DMS153 (cell line): ENCODE measurements around the gene C1orf21.

Source experiments
- DNase-seq: peaks from one replicate; lab custom pipeline; 2025; lab: John Stamatoyannopoulos, UW

Gene C1orf21

DNA sequence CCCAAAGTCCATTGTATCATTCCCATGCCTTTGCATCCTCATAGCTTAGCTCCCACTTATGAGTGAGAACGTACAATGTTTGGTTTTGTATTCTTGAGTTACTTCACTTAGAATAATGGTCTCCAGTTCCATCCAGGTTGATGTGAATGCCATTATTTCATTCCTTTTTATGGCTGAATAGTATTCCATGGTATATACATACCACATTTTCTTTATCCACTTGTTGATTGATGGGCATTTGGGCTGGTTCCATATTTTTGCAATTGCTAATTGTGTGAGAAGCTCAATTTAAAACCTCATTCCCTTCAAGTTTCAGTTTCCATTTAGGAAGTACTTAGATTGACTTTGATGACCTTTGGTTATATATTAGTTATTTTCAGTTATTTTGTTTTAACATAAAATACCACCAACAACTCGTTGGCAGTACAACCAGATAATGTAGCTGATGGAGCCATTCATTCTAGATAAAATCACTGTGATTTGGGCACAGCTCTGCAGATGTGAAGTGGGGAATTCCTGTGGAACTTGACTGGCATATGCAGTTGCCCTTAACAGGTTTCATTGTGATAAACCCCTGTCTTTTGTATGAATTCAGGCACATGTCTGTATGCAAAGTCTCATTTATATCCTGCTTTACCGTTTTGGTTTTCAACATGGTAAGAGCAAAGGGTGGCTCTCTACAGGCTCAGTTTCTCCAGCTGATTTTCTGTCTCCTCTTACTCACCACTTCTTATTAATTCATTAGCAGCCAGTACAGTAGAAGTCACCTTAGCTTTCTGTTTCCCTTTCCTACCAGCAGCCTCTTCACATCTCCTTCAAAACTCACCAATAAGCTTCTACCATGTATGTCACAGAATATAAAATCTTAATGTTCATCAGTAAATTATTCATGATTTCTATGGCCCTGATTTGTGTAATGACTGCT lies 170.9 kb downstream of the C1orf21 start:
- DNase-seq: no peak

DNA sequence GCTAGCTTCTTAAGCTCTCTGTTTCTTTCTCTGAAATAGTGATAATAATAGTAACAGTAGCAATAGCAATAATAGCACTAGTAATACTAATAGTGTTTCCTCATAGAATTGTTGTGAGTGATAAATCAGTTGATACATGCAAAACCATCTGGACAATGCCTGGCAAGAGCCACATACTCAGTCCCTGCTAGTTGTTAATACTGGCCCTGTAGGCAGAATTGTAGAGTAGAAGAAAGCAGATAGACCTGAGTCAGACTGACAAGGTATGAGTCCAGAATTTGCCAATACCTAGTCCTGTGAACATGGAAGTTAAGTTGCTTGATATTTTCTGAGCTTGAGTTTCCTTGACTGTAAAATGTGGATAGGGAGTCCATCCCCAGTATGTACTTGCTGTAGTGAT lies 171.9 kb downstream of the C1orf21 start:
- no peak for DNase-seq

DNA sequence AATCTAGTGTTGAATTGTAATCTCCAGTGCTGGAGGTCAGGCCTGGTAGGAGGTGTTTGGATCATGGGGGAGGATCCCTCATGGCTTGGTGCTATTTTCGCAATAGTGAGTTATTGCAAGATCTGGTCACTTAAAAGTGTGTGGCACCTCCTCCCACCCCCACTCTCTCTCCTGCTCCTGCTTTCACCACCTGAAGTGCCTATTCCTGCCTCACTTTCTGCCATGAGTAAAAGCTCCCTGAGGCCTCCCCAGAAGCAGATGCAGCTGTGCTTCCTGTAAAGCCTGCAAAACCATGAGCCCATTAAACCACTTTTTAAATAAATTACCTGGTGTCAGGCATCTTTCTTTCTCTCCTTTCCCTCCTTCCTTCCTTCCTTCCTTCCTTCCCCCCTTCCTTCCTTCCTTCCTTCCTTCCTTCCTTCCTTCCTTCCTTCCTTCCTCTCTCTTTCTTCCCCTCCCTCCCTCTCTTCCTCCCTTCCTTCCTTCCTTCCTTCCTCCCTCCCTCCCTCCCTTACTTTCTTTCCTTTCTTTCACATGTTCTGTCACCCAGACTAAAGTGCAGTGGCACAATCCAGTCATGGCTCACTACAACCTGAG lies 172.4 kb downstream of the C1orf21 start:
- DNase-seq: no peak

DNA sequence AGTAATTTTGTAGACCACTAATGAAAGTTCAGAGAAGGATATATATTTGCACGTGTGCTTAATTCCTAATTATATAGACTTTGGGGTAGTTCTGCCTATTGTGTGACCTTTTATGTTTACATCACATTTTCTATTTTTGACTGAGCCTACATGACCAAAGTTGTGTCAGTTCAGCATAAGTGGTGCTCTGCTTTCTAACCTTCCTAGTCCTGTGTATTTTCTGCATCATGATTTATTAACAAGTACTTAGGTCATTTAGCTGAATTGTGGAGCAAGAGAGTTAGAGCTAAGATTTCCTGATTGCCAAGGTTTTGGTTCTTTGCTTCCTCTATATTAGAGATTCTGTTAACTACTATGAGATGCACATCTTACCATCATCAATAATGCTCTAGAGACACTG lies 176.0 kb downstream of the C1orf21 start:
- no peak for DNase-seq

DNA sequence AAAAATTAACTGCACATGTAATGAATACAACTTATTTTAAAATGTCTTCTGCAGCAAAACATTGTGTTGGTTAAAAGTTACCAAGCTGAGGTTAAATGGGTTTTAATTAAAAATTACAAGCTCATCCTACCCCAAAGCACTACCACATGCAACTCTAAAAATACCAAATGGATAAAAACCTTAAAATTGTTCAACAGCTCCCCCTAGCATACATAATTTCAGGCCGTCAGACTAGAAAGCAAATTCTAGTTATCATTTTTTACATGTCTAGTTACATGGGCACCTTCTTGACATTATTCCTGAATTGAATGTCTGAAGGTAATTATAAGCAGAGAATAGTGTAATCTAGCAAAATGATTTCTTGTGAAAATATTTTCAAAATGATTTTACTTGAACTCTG lies 176.5 kb downstream of the C1orf21 start:
- DNase-seq: no peak

DNA sequence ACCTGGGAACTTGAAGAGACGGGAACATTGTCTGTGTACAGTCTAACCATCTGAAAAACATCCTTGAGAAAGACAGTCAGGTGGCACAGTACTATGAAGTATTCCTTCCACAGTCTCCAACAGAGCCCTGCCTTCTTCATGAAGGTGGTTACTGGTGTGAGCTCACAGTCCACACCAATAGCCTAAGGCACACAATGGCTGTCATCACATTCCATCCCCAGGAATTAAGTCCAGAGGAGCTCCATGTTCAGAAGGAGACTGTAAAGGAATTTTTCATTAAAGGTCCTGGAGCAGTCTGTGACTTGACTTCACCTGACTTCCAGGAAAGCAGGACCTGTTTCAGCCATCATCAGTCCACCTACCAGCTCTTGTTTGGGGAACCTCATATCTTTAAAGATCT lies 180.2 kb downstream of the C1orf21 start:
- DNase-seq: no peak

DNA sequence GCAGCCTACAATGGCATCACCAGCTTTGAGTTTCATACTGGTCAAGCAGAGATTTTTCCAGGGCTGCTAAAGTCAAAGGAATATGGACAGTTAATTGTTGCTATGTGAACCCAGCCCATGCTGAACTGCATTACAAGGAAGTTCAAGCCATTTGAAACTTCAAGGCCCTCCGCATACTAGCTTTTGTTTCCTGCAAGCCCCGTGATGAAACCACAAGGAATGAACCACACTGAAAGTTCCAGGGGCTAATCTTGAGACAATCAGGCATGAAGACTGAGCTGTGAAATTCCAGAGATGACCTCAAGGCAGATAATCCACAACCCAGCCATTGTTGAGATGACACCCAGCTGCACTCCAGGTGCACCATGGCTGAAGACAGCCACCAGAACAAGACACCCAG lies 180.8 kb downstream of the C1orf21 start:
- no peak for DNase-seq

DNA sequence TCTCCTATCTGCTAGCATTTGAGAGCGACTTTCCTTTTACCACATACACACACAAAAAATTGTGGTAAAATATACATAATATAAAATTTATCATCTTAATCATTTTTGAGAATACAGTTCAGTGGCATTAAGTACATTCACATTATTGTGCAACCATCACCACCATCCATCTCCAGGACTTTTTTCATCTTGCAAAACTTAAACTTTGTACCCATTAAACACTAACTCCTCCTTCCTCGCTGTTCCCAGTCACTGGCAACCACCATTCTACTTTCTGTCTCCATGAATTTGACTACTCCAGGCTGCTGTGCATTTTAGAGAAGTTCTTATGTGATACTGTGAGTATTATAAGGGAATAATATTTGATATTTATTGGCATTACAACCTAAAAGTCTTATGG lies 181.3 kb downstream of the C1orf21 start:
- DNase-seq: no peak

DNA sequence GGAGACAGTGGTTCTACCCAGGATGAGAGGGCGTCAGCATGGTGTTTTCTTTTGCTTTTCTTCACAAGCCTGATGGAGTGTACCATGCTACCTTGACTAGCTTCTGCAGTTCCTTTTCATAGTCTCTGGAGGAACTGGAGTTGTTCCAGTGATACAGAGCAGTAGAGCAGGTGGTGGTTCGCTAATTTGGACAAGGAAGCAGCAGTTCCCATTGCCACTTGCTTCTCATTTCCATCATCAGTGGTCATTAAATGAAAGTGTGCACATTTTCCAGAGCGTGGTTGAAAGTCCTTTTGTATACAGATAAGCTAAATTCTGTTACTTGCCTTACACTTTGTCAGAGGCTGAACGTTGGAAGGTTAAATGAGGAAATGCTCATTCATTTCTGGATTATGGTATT lies 182.3 kb downstream of the C1orf21 start:
- DNase-seq: no peak

DNA sequence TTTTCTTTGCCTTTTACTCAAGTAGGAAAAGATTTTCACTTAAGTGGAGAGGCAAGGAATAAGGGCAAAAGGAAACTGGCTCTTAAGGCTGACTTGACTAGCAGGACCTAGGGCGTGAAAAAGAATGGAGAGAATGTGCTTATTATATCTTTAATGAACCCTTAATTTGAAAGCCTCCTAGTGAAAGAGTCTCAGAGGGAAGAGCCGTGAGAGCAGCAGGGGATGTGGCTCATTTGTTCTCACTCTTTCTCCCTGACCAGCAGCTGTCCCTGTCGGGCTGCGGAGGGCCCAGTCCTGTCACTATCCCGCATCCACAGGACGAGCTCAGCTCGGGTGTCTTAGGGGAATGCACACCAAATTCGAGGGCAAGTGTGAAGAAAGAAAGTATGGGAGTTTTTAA lies 187.8 kb downstream of the C1orf21 start:
- no peak for DNase-seq

DNA sequence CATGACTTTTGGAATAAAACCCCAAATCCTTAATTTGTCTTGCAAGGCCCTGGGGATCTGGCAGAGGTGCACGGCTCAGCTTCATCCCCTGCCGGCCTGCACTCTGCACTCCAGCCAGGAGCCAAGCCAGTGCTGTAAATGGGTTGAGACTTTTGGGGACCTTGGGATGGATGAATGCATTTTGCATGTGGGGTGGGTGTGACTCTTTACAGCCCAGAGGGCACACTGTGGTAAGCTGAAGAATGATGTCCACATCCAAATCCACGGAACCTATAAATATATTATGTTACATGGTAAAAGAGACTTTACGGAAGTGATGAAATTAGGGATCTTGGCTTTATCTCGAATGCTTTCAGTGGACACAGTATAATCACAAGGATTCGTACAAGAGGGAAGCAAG lies 190.0 kb downstream of the C1orf21 start:
- no peak for DNase-seq

DNA sequence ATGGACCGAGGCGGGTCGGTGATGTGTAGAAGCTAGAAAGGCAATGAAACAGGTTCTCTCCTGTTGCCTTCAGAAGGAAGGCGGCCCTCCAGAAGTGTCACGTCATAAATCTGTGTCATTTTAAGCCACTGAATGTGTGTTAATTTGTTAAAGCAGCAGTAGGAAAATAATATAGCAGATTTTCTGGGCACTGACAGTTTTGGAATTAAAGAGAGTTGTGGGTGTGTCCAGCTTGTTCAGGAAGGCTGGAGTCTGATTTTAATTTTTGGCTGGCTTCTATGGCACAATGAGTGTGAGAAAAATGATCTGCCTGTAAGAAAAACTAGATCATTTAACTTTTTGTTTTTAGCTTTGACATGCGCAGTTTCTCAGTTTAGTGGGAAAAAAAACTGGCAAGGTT lies 190.5 kb downstream of the C1orf21 start:
- no peak for DNase-seq

DNA sequence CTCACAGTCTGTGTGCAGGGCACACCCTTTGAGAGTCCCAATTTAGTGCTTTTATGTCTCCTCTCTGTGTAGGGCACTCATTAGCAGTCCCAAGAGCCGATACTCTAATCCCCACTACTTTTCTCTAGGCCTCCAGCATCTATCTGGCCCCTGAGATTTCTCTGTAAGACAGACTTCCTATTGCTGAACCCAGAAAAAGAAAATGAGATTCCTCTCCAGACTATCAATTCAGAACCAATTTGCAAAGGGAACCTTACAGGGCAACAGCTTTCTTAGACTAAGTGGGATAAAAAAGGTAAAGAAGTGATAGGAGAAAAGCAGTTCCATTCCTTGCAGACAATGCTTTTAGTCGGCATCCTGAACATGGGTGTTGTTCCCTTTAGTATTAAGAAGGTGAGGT lies 195.6 kb downstream of the C1orf21 start:
- no peak for DNase-seq

DNA sequence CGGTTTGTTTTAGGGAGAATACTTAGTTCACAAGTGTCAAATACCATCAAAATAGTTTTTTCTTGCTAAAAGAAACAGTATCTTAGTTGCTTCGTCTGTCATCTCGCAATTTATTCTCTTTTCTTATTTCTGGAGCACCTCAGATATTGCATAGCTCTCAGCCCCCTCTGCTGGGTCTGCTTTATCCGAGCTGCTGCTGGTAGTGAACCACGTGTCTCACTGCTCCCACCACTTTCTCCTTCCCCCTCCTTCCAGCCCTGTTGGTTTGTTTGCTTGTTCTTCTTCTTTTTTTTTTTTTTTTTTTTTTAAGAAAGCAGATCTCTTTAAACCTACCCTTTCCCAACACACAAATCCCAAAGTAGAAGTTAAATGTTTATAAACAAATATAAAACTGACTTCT lies 197.0 kb downstream of the C1orf21 start:
- DNase-seq: no peak

DNA sequence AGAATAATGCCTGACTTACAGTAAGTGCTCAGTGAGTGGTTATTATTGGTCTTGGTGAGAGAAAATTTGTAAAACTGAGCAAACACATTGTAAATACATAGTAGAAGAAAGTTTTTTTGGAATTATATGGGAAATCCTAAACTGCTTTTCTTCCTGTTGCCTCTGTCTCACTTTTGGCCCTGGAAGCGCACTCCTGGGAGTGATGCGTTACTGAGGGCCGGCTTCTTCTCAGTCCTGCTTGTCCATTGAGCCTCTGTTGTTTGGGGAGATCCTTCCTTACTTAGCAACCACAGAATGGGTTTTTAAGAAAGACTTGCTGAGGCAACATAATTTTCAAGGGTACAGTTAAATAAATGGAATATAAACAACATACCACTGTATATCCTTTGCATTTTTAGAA lies 201.9 kb downstream of the C1orf21 start:
- DNase-seq: no peak

DNA sequence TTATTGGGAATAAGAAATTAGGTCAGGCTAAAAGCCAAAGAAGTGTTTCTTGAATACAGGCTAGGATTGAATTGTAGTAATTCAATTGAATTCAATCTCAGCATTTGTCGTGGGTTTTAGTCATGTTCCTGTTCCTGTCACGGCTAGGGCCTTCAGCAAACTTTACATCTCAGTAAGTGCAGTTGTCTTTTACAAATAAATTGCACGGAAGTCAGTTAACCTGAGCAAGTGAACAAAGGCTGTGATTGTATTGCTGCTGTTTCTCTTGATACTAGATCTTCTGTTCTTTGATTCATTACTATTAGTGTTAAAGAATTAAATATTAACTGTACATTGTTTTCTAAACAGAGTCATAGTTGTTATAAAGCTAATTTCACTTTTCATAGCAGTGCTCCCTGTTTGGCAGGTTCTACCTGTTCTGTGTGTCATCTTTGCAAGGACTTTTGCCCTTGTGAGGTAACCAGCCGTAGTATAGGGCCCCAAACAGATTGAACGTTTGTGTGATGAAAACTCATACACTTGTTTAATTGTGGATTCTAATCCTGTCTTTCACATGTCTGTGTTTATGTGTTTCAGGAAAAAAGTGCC lies 203.4 kb downstream of the C1orf21 start:
- no peak for DNase-seq

DNA sequence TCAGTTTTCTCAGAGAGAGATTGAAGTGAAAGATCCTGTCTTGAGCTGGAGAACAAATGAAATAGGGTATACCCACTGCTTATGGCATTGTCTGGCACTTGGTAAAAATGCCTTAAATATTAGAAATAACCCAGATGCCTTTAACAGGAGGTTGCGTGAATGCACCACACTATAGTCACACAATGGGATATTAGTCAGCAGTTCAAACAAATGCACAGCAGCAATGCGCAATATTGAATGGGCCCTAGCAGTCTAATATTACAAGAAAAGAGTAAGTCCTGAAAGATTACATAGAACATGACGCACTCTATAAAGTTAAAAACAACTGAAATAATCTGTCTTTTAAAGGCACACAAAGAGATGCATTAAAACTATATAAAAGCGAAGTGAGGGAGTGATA lies 206.8 kb downstream of the C1orf21 start:
- DNase-seq: no peak

DNA sequence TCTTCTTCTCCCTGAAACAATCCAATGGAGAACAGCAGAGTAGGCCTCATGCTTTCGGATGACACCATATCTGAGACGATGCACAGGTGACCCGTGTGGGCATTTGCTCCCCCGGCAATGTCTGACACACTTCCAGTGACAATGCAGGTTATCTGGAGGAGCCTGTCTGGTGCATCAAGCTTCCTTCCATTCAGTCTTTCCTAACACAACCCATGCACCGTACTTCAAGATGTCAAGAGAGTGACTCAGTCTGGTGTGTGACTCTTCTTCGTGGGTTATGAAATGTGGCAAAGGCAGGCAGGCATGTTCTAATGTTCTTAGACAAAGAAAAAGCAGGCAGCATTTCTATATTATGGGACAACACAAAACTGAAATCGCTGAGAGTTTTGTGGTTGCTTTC lies 208.8 kb downstream of the C1orf21 start:
- DNase-seq: no peak

DNA sequence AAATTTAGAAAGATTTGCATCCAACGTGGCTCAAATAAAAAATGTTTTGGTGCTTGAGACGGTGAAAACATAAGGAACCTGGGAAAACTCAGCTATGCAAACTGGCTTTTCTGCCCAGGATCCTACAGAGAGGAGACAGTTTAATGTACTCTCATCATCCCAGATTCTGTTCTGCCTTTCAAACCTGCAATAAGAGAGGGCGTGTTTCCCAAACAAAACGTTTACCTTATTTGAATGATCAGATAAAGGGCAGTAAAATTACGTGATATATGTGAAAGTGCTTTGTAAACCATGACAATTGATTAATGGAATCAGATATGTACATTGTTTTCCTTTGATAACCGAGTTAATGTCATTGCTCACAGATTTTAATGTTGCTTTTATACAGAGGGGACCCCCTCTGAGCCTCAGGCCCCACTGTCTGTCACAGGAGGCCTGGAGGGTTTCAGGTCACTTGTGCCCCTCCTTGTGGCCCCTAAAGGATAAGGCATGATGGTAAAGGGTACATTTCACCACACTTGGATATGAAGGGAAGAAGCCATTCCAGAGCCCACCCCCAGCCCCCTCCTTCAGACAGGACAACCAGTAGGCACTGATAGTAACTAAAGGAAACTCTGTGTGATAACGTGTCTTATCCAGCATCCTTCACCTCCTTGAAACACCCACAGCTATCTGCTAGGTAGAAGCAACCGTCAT lies 210.3 kb downstream of the C1orf21 start:
- DNase-seq: no peak

DNA sequence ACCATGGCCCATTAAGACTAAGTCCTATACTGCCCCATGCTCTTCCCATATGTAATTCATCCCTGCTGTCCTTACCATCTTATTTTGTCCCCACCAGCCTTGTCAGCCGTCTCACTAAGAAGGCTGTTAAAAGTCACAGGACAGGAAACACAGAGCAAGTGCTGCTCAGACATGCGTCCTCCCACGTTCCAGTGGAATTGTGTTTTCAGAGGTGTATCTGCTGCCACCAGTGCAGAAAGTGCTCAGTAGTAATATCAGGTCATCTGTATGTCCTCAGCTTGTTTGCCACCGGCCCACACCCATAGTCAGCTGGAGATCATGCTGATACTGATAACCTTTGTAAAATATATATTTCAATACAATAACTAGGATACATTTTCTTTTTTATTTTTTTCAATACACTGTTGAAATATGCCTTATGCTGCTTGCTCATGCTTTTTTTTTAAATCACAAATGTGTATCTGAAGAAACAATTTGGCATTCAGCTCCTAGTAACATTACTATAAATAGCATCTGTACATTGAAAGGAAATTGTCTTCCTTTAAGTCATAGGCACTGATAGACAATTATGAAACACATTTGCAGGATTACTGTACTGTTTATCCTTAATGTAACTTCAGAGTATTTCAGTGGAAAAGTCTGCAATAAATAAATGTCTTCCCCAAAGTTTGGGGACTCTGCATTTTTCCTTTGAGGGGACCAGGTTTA lies 211.0 kb downstream of the C1orf21 start:
- no peak for DNase-seq

DNA sequence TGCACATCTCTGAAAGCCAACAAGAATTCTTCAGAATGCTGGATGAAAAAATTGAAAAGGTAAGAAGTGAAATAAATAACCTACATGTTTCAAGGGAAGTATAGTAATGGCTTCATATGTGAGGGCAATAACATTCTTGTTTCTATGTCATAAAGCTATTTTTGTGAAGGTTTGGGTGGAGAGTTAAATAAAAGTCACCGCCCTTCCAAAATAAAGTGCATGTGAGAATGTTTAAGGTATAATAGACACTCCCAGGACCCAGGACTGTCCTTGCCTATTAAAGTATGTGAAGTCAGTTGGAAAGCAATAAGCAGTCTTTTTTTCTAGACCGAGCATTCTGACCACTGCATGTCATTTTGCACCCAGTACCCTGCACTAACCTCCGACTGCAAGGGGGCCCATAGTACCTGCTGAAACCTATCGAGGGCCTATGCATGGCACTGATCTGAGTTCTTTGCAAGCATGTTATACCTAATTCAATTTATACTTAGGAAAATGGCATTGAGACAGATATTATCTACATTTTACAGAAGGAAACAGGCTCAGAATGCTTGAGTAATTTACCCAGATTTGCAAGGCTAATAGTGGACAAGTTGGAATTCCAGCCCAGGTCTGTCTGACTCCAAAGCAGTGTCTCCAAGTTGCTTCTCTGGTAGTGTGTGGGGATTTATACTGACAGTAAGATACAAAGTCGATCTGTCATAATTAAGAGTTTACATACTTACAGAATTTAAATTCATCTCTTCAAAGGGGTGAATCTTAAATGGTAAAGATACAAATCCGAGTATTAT lies 211.8 kb downstream of the C1orf21 start:
- no peak for DNase-seq
